ENCODE data around the gene S100A16. TPM values are rescaled to one million over a fixed set of nuclear protein-coding genes. Genes with fewer than 3 reads are reported as not detected.

Gene S100A16
- total and polyA plus RNA-seq, 9 of the 15 experiments (the other 6 are each of a cell fraction or from before 2014, with no cell fraction given), result 1.6 to 6.9 (median 4.3) TPM

GRCh38 chr1:153609585-153609907 lies 3.4 kb downstream of the S100A16 start (continued):
- no peak for TF ChIP-seq ATF1 (CRISPR knock-in tag; IDR thresholded peaks at IDR 0.05)
- TF ChIP-seq ATF1 (tag; IDR thresholded peaks at IDR 0.05), result 0 out of 2 replicates have a peak, but pooled peaks have one; percentile 14
- TF ChIP-seq EGR1 (conservative IDR thresholded peaks at IDR 0.05), result peak; percentile 48
- no peak for TF ChIP-seq ETV1 (tag; conservative IDR thresholded peaks at IDR 0.05; ENCODE audit: low read depth)
- no peak; the same call in 1 of the 2 replicates for TF ChIP-seq NR2C2 (CRISPR knock-in tag; IDR thresholded peaks at IDR 0.05)
- peak; percentile 80 for TF ChIP-seq NR2C2 (tag; IDR thresholded peaks at IDR 0.05)
- peak; percentile 59 for TF ChIP-seq GATA2 (CRISPR knock-in tag; IDR thresholded peaks at IDR 0.05)
- TF ChIP-seq MEF2D (tag; conservative IDR thresholded peaks at IDR 0.05; ENCODE audit: low read depth), result peak; percentile 77
- peak; percentile 20 to 45; a peak in 1 of 4 replicates for TF ChIP-seq KDM1A (IDR thresholded peaks at IDR 0.05)

- FAIRE-seq (peak; percentile 90), ATAC-seq (peak; percentile 94), DNase-seq (ENCODE audit: extremely low read depth in 1 of 4, low spot score in 3 of 4) (peak; percentile 90 to 95 (median 94))
- Histone ChIP-seq H3K79me2 (ENCODE audit: control insufficient read depth, insufficient read depth, low read length) (no peaks in the 10 kb centered on the region), H4K20me1 (replicated peaks; ENCODE audit: control insufficient read depth, insufficient read depth, low read length) (no peaks in the 10 kb centered on the region), H3K4me2 (ENCODE audit: insufficient read depth, low read length) (peak overlapping the region; percentile 54; the same call in 1 of the 2 replicates), H3K27ac (ENCODE audit: extremely low read depth, low read depth, low read length) (peak overlapping the region; percentile 50; the same call in 2 of the 3 replicates), H3K4me1 (replicated peaks in 1 of 2; ENCODE audit: control insufficient read depth in 2 of 2, insufficient read depth in 2 of 2, low read length in 2 of 2) (peaks cover 30 to 47% of the 10 kb centered on the region in 2 experiments), H3K36me3 (ENCODE audit: control insufficient read depth, insufficient read depth, low read length) (no peaks in the 10 kb centered on the region), H3K27me3 (ENCODE audit: control insufficient read depth in 2 of 2, insufficient read depth in 2 of 2, low read length in 2 of 2) (no peaks in the 10 kb centered on the region), H3K4me3 (no peak overlapping the region), H3K9me1 (ENCODE audit: control insufficient read depth, insufficient read depth, low read length) (peaks cover 6% of the 10 kb centered on the region), H2AFZ (ENCODE audit: low read depth, low read length) (peak overlapping the region; percentile 89), H3K9me3 (replicated peaks; ENCODE audit: control insufficient read depth, insufficient read depth, low read depth, low read length) (no peaks in the 10 kb centered on the region), H3K9ac (ENCODE audit: insufficient read depth in 1 of 2, low read depth in 2 of 2, low read length in 2 of 2) (peak overlapping the region in 1 of 2 experiments; percentile 77; a peak in 2 of 4 replicates)
- 28% methylated on average over 18 of the region's 19 CpGs for WGBS (ENCODE audit: insufficient coverage, low coverage, missing lambda C conversion rate)
- intact Hi-C loops (cut with micrococcal nuclease) (no loop called here), in situ Hi-C loops (cut with MboI) (no loop called here)
- no TSS peak for BruUV-seq (replicated peaks)
- ChIA-PET POLR2A (interaction anchor here (1.0 to 4.1 kb wide), 3 partner anchors 9 to 44 kb away, joined by 3 to 23 read pairs (median 3); partner anchors contain the start of genes S100A1 and S100A13), CTCF (ENCODE audit: low intra/inter-chr PET ratio) (no interaction called here)
- TF ChIP-seq CBFB (CRISPR knock-in tag; IDR thresholded peaks at IDR 0.05) (no peak), ZNF24 (IDR thresholded peaks at IDR 0.05) (no peak), GTF2A2 (tag; IDR thresholded peaks at IDR 0.05) (no peak), ARNT (IDR thresholded peaks at IDR 0.05) (no peak), ZNF551 (CRISPR knock-in tag; IDR thresholded peaks at IDR 0.05) (no peak), SMARCC2 (IDR thresholded peaks at IDR 0.05; ENCODE audit: low read depth) (peak; percentile 54; the same call in 1 of the 2 replicates), FUS (optimal IDR thresholded peaks at IDR 0.05; ENCODE audit: low read depth, low read length) (no peak), YBX1 (IDR thresholded peaks at IDR 0.05) (no peak), XRCC5 (IDR thresholded peaks at IDR 0.05; ENCODE audit: low read depth, low read length) (no peak), TEAD2 (tag; IDR thresholded peaks at IDR 0.05) (no peak), MCM2 (IDR thresholded peaks at IDR 0.05; ENCODE audit: low read depth) (no peak), ZBTB1 (CRISPR knock-in tag; IDR thresholded peaks at IDR 0.05; ENCODE audit: borderline replicate concordance, low read depth) (no peak; the same call in 1 of the 2 replicates), NRF1 (conservative IDR thresholded peaks at IDR 0.05 in 1 of 2, IDR thresholded peaks at IDR 0.05 in 1 of 2) (peak; percentile 6 to 39; a peak in 2 of 4 replicates), KAT8 (IDR thresholded peaks at IDR 0.05; ENCODE audit: low read depth) (no peak), RCOR1 (IDR thresholded peaks at IDR 0.05; ENCODE audit: borderline replicate concordance in 1 of 2, low read depth in 2 of 2, low read length in 2 of 2) (peak in 1 of 2 experiments; percentile 48; a peak in 2 of 4 replicates), MAX (CRISPR knock-in tag; IDR thresholded peaks at IDR 0.05) (peak; percentile 89)
Measured at GRCh38 chr1:153608742-153609584, 4.0 kb downstream of the S100A16 start.

Data from K562 (cell line).